Measurements from ENCODE around the gene STMN3. TPM values are rescaled to one million over a fixed set of nuclear protein-coding genes. Genes with fewer than 3 reads are reported as not detected.

Gene STMN3
- total and polyA plus RNA-seq, 2 of the 8 experiments (the other 6 are each of a cell fraction or from before 2014, with no cell fraction given), result 51.5 to 63.1 TPM

- no peak overlapping the region for H3K18ac ChIP-seq (ENCODE audit: extremely low read depth, low read length)
- WGBS, 2 experiments (ENCODE audit: extremely low coverage in 1 of 2, insufficient coverage in 1 of 2, insufficient read length in 1 of 2, insufficient replicate concordance in 2 of 2, low coverage in 1 of 2, low lambda C conversion rate in 2 of 2, missing lambda C conversion rate in 1 of 2), result 98% methylated on average over 6 of the region's 10 CpGs; no CpG with 5 or more reads in 1 of the 2 experiments
- TF ChIP-seq GTF2F1 (IDR thresholded peaks at IDR 0.05; ENCODE audit: borderline replicate concordance, low read depth, low read length) (no peak), FOSL1 (IDR thresholded peaks at IDR 0.05; ENCODE audit: insufficient read depth, low read depth, low read length) (no peak), POU5F1 (IDR thresholded peaks at IDR 0.05; ENCODE audit: low read depth, low read length) (no peak), EZH2 (IDR thresholded peaks at IDR 0.05; ENCODE audit: low read depth, low read length, severe bottlenecking) (no peak), CBX8 (IDR thresholded peaks at IDR 0.05; ENCODE audit: borderline replicate concordance, low read depth, low read length) (no peak), HDAC2 (IDR thresholded peaks at IDR 0.05; ENCODE audit: borderline replicate concordance in 1 of 2, low read depth in 2 of 2, low read length in 2 of 2) (no peak), GABPA (IDR thresholded peaks at IDR 0.05; ENCODE audit: borderline replicate concordance, insufficient read depth, low read length) (no peak), TAF7 (optimal IDR thresholded peaks at IDR 0.05; ENCODE audit: borderline replicate concordance, low read depth, low read length) (no peak), BACH1 (IDR thresholded peaks at IDR 0.05; ENCODE audit: low read length) (no peak), RBBP5 (IDR thresholded peaks at IDR 0.05; ENCODE audit: borderline replicate concordance, low read depth, low read length) (no peak)
- no peak overlapping the region for H3K9ac ChIP-seq (replicated peaks in 1 of 4; ENCODE audit: extremely low read depth in 1 of 4, low read depth in 3 of 4, low read length in 3 of 4)
- no peak overlapping the region for H3K4me3 ChIP-seq (ENCODE audit: extremely low read depth in 1 of 4, insufficient read depth in 2 of 4, low read depth in 3 of 4, low read length in 4 of 4)
- H2BK5ac ChIP-seq (ENCODE audit: low read depth, low read length), result no peak overlapping the region
- no peak overlapping the region for H2BK15ac ChIP-seq (ENCODE audit: low read length)
- ChIA-PET POLR2A (ENCODE audit: partially characterized antibody) (interaction anchor here (0.5 to 3.5 kb wide), 6 partner anchors 9 to 278 kb away, joined by 3 to 15 read pairs (median 4); no protein-coding TSS in a partner anchor), CTCF (ENCODE audit: partially characterized antibody) (no interaction called here)
- no peak overlapping the region for H3K4me2 ChIP-seq (ENCODE audit: insufficient read depth in 1 of 2, low read depth in 2 of 2, low read length in 2 of 2)
- H3K27me3 ChIP-seq (replicated peaks in 1 of 4; ENCODE audit: control insufficient read depth in 3 of 4, extremely low read depth in 1 of 4, insufficient read depth in 3 of 4, low read length in 3 of 4), result no peaks in the 10 kb centered on the region
- no peak overlapping the region for H2BK20ac ChIP-seq (ENCODE audit: low read length)
- no peak overlapping the region for H4K5ac ChIP-seq (ENCODE audit: insufficient read length, low read depth, low read length)
- H3K4me1 ChIP-seq (replicated peaks in 1 of 4; ENCODE audit: control insufficient read depth in 3 of 4, insufficient read depth in 4 of 4, low read length in 3 of 4), result peaks cover 0 to 12% (median 6%) of the 10 kb centered on the region in 4 experiments; a peak in 4 of 7 replicates
- no peak overlapping the region for H3K23ac ChIP-seq (ENCODE audit: insufficient read length)
- DNase-seq (ENCODE audit: low read depth in 1 of 2, low spot score in 2 of 2), result no peak
- peaks cover 0 to 3% (median 0%) of the 10 kb centered on the region in 4 experiments; a peak in 1 of 8 replicates for H3K36me3 ChIP-seq (ENCODE audit: control insufficient read depth in 2 of 4, insufficient read depth in 4 of 4, low read length in 3 of 4)
- no peak overlapping the region for H2AK5ac ChIP-seq (ENCODE audit: low read depth, low read length)
- no peaks in the 10 kb centered on the region for H3K79me1 ChIP-seq (ENCODE audit: low read depth, low read length)
- no peaks in the 10 kb centered on the region for H3K79me2 ChIP-seq (ENCODE audit: control insufficient read depth in 1 of 2, insufficient read depth in 2 of 2, low read length in 2 of 2)
- H3K27ac ChIP-seq (ENCODE audit: low read depth, low read length), result no peak overlapping the region
- no peak overlapping the region for H3K56ac ChIP-seq (replicated peaks; ENCODE audit: insufficient read length, low read depth, low read length)
- H3K4ac ChIP-seq (replicated peaks; ENCODE audit: insufficient read length, low read depth, low read length), result no peak overlapping the region
- peaks cover 0 to 12% of the 10 kb centered on the region in 2 experiments for H4K20me1 ChIP-seq (replicated peaks in 1 of 2; ENCODE audit: control insufficient read depth in 1 of 2, insufficient read depth in 2 of 2, low read length in 2 of 2)
- no peak overlapping the region for H2AFZ ChIP-seq (ENCODE audit: low read length)
- H2BK120ac ChIP-seq (replicated peaks; ENCODE audit: low read depth, low read length), result no peak overlapping the region
- H4K8ac ChIP-seq (ENCODE audit: extremely low read depth, insufficient read depth, low read length), result no peak overlapping the region; the same call in 1 of the 2 replicates
- no peak overlapping the region for H2BK12ac ChIP-seq (ENCODE audit: low read depth, low read length)
- FAIRE-seq, result no peak
- peaks cover 8% of the 10 kb centered on the region; the same call in 1 of the 2 replicates for H3K23me2 ChIP-seq (ENCODE audit: low read depth, low read length)
- H4K91ac ChIP-seq (replicated peaks; ENCODE audit: insufficient read length, low read length), result no peak overlapping the region
- H3K9me3 ChIP-seq (ENCODE audit: insufficient read depth in 2 of 2, low read depth in 1 of 2, low read length in 1 of 2), result no peaks in the 10 kb centered on the region; a peak in 1 of 4 replicates
- H3K14ac ChIP-seq (ENCODE audit: insufficient read length), result no peak overlapping the region
Observed at GRCh38 chr20:63693083-63693732, 40.0 kb upstream of the STMN3 start.

All from H1 (cell line).